ENCODE results near the gene PTPRM.

DNA sequence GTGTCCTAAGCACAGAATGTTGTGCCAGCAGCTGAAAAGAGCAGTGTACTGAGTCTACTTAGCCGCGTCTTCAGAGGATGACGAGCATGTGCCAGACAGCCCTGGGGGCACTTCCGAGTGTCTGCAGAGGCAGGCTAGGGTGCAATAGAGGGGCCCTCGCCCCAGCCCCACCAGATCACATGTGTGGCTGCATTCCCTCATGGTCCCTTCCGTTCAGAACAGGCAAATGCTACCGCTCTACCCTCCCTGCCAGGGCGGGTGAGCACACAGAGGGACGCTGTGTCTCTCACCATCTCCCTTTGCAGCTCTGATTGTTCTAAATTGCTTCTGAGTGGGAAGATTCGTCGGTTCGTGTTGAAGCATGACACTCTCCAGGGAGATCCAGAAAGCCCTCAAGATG, 829.9 kb downstream of the PTPRM start:
- TF ChIP-seq, protein P1, sequence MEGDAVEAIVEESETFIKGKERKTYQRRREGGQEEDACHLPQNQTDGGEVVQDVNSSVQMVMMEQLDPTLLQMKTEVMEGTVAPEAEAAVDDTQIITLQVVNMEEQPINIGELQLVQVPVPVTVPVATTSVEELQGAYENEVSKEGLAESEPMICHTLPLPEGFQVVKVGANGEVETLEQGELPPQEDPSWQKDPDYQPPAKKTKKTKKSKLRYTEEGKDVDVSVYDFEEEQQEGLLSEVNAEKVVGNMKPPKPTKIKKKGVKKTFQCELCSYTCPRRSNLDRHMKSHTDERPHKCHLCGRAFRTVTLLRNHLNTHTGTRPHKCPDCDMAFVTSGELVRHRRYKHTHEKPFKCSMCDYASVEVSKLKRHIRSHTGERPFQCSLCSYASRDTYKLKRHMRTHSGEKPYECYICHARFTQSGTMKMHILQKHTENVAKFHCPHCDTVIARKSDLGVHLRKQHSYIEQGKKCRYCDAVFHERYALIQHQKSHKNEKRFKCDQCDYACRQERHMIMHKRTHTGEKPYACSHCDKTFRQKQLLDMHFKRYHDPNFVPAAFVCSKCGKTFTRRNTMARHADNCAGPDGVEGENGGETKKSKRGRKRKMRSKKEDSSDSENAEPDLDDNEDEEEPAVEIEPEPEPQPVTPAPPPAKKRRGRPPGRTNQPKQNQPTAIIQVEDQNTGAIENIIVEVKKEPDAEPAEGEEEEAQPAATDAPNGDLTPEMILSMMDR (IDR thresholded peaks at IDR 0.05; ENCODE audit: control extremely low read depth in 1 of 3, insufficient read depth in 1 of 3, low read depth in 1 of 3, low read length in 3 of 3): no peak
- TF ChIP-seq, protein P2, sequence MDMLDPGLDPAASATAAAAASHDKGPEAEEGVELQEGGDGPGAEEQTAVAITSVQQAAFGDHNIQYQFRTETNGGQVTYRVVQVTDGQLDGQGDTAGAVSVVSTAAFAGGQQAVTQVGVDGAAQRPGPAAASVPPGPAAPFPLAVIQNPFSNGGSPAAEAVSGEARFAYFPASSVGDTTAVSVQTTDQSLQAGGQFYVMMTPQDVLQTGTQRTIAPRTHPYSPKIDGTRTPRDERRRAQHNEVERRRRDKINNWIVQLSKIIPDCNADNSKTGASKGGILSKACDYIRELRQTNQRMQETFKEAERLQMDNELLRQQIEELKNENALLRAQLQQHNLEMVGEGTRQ (IDR thresholded peaks at IDR 0.05; ENCODE audit: low read length): no peak
- TF ChIP-seq CHD2 (IDR thresholded peaks at IDR 0.05; ENCODE audit: low read length): no peak
- TF ChIP-seq POLR2A (IDR thresholded peaks at IDR 0.05; ENCODE audit: control extremely low read depth in 1 of 2, low read depth in 2 of 2, low read length in 2 of 2): no peak
- no peak for TF ChIP-seq EGR1 (IDR thresholded peaks at IDR 0.05; ENCODE audit: borderline replicate concordance, low read depth, low read length)
- TF ChIP-seq RAD21 (IDR thresholded peaks at IDR 0.05 in 1 of 2, conservative IDR thresholded peaks at IDR 0.05 in 1 of 2; ENCODE audit: low read depth in 2 of 2, low read length in 2 of 2): no peak
- no peak for TF ChIP-seq TEAD4 (IDR thresholded peaks at IDR 0.05; ENCODE audit: low read depth, low read length)
- no peak for TF ChIP-seq SIRT6 (IDR thresholded peaks at IDR 0.05; ENCODE audit: low read length)
